HG02588 (cell line): ENCODE results near the gene CD34.
A peak's percentile ranks its signal among the peaks of the same experiment; 100 is the strongest.

Source experiments
- ATAC-seq: cut with Tn5 transposase; IDR thresholded peaks from one replicate; pipeline ENCODE4 v1.9.1; 2021; ENCODE audit warnings: mild to moderate bottlenecking, moderate library complexity; ENCODE audit not compliant: unreplicated experiment

CD34 gene

DNA sequence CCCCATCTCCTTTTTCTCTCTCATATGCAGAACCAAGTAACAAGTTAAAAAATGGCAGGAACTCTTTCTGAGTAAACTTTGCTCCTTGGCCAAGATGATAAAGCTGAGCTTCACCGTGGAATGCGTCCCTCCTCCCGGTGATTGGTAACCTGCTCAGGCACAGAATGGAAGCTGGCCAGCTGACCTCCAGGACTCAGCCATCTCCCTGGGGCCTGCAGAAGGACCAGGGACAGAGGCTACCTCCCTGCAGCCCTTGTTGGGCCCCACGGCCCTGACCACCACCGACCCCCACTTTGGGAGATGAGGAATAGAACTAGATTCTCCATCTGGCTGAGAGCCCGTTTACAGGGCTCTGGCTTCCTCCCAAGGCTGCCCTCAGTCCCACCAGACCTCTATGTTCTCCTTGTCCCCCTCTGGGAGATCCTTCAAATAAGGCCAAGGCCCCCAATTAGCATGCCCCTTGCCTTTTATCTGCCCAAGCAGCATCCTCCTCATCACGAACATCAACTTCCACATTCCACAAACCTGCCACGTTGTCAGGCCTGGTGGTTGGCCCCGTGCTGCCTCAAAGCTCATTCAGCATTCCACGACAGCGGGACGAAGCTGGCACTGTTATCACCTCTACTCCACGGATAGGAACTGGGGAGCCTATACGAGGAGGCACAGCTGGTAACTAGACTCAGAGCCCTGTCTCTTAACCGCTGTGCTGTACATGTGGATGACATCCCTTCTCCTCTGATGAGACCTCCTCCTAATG is 74.2 kb downstream of the CD34 start:
- ATAC-seq = no peak

DNA sequence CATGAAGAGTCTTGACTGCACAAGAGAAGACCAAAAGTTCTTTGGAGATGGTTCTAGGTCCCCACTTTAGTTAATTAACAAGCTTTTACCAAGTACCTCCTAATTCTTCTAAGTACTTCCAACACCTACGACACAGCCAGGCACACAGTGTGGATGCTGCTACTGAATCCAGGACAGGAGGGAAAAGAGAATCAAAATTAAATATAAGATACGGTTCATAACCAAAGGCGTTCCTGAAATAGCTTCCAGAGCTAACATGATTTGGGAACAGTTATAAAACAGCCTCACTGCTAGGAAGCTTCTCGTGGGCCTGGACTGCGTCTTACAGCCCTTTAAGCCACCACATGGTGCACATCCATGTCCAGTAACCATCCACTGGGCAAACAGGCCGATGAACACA is 75.0 kb downstream of the CD34 start:
- no peak for ATAC-seq

- ATAC-seq = no peak
Observed at GRCh38 chr1:207833956-207834660, 76.8 kb downstream of the CD34 start.

GRCh38 chr1:207833381-207833780 is 77.5 kb downstream of the CD34 start:
- ATAC-seq = no peak

DNA sequence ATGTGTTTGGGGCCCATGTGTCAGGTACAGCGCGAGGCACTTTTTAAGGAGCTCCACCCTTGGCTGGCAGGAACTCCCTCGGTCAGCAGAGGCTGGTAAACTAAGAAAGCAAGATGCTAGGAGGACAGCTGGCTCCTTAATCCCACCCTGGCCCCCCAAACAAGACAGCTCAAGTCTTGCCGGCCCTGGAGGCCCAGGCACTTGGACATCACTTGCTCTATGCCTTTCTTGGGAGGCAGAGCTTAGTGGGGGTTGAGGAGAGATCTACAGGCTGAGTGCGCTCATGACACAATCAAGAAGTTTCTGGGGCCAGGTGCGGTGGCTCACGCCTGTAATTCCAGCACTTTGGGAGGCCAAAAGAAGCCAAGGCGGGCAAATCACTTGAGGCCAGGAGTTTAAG is 78.1 kb downstream of the CD34 start:
- ATAC-seq = no peak

DNA sequence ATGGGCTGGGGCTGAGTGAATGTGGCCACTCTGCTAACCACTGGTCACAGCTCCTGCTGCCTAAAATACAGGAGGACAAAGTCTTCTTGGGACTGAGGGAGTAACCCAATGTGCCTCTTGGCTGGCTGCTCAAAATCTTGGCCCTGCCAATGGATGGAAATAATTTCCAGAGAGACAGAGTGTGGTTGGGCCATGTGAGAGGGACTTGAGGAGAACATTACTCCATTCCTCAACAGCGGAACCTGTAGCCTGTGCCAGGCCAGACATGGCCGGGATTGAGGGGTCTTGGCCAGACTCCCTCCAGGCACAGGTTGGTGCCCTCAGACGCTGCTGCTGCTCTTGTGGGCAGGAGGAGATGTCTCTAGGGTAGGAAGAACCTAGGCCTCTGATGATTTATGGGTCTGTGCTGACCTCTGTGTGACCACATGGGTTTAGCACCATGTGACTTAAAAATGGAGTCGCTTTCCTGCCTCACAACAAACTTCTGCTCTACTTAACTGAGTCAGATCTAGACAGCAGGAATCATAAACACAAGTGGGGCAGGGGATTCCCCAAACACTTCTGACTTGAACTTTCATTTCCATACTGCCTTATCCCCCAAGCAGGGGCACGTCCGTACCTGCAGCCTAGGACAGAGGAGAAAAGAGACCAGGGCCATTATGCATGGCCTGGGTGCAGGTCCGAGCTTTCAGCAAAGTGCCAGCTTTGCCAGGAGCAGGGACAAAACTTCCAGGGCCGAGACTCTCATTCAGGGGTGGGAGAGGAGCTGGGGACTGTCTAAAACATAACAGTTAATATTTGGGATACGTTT is 79.2 kb downstream of the CD34 start:
- peak; percentile 89 for ATAC-seq
